Measurements from ENCODE around the gene ABHD17B.

DNA sequence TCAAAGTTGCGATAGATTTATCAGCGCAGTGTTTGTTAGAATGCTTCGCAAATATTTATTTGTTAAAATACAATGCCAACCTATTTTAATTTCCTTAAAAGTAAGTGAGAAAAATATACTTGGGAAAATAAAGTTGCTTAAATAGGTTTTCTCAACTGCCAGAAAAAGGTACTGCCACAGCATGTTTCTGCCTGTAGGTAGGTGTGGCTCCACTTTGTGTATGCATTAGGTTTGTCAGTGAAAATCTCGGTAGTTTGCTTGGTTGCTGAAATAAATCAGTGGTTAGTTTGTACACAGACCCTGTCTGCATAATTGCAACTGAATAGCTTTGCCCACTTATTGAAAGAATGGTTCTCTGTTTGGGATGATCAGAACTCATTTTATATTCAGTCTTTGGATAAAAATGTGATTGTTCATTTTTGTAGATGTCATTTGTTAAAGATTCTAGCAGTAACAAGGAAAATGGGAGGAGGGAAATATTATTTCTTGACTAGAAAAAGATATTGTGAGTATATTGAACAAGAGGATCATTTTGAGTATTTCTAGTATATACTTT is 26.2 kb upstream of the ABHD17B start:
- TF ChIP-seq, protein P1, sequence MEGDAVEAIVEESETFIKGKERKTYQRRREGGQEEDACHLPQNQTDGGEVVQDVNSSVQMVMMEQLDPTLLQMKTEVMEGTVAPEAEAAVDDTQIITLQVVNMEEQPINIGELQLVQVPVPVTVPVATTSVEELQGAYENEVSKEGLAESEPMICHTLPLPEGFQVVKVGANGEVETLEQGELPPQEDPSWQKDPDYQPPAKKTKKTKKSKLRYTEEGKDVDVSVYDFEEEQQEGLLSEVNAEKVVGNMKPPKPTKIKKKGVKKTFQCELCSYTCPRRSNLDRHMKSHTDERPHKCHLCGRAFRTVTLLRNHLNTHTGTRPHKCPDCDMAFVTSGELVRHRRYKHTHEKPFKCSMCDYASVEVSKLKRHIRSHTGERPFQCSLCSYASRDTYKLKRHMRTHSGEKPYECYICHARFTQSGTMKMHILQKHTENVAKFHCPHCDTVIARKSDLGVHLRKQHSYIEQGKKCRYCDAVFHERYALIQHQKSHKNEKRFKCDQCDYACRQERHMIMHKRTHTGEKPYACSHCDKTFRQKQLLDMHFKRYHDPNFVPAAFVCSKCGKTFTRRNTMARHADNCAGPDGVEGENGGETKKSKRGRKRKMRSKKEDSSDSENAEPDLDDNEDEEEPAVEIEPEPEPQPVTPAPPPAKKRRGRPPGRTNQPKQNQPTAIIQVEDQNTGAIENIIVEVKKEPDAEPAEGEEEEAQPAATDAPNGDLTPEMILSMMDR (IDR thresholded peaks at IDR 0.05) = no peak
- TF ChIP-seq POLR2A (IDR thresholded peaks at IDR 0.05) = no peak
